HG02840 (cell line): ENCODE measurements around the gene MOG.
A peak's percentile ranks its signal among the peaks of the same experiment; 100 is the strongest.

Source experiments
- ATAC-seq: cut with Tn5 transposase; IDR thresholded peaks from one replicate; pipeline ENCODE4 v1.9.1; 2021; ENCODE audit warnings: mild to moderate bottlenecking, moderate library complexity, moderate number of reproducible peaks; ENCODE audit not compliant: unreplicated experiment, low FRiP score

The MOG gene

DNA sequence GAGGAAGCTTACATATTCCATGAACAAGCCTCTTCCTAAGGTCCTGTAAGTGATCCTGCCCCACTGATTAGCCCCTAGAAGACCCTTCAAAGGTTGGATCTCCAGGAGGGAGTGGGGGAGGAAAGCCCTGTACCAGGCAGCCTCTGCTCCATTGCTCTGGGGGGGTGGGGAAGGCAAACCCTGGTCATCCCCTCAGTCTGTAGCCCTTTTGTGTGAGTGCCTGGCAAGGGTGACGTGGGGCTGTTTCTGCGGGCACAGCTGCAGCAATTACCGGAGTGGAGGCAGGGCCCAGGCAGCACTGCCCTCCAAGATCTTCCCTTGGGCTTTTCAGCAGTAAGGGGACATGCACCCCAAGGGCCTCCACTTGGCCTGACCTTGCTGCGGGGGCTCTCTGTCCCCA lies at the start of gene MOG:
Gene MOG, plus strand, starts transcription at position 295 of the 400 bp plus-strand sequence. CDS start 118 bp downstream, outside the sequence.
- no peak for ATAC-seq

DNA sequence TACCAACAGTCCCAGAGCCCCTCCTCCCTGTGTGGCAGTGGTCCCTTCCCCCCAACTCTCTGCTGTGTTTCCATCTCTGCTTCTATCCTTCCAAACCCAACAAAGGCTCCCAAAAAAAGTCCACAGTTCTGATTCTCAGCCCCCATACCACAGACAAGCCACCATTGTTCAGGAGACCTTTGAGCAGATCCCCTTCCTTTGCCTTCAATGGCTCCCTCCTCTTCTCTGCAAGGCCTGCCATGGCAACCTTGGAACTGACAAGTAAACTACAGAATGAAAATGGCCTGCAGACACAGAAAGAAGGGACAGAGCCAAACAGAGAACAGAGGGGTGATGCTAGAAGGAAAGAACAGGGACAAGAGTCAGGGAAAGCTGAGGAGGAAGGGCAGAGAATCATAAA lies 48.8 kb upstream of the MOG start:
- ATAC-seq, result no peak

DNA sequence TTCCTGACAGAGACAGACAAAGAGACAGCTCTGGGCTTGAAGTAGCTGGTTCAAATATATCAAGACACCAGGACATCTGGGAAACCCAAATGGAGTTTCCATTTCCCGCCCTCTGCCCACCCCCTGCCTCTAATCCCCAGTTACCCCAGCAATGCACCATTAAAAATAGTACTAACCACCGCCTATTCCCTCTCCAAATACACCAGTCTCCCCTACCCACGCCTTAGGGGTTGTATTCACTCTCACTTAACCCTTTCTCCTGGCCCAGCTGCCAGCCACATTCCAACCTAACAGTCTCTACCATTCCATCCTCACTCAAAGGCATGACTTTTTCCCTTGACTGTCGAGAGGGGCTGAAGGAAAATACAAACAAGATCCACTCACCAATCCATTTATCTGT lies 46.4 kb upstream of the MOG start:
- no peak for ATAC-seq

DNA sequence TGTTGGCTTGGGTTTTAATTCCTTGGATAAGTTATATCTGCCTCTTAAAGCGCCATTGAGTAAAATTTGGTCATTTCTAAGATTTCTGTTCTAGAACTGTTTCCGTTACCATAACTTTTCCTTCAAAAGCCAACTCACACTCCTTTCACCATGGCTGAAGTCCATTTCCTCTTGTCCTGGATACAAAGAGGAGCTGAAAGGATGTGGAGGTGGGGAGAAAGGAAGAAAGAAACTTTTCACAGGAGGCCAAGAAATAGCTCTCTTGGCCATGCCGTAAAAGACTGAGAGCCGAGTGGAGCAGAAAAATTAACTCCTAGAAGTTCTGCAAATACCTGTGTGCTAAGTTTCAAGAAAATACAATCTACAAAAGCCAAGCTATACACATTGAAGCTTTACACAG lies 45.5 kb upstream of the MOG start:
- ATAC-seq, result no peak

DNA sequence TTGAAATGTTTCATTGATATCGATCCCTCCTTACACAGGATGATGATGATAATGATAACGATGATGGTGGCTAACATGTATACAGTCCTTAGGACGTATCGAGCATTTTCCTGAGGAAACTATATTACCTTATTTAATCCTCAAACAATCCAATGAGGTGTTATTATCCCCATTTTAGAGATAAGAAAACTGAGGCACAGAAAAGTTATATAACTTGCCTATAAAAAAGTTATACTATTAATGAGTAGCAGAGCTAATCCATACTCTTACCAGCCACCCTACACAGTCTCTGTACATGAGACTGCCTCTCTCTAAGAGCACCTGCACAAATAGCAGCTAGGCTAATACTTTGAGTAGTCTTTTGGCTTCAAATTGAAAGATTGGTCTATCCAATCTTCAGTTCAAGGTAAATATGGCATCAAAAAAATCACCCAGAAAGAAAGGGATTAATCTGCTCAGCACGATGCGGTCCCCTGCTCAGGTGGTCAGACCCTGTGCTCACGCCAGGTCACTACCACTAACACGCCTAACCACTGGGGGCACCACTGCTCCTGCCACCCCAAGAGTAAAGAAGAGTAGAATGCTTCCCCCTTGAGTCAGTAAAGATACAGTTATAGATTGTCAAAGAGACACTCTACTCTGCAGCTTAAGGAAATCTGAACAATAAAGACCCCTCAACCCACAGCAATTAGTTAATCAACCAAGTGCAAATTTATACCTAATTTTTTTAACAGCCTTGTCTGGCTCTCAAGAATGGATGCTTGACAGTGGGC lies 38.9 kb upstream of the MOG start:
- ATAC-seq, result no peak

DNA sequence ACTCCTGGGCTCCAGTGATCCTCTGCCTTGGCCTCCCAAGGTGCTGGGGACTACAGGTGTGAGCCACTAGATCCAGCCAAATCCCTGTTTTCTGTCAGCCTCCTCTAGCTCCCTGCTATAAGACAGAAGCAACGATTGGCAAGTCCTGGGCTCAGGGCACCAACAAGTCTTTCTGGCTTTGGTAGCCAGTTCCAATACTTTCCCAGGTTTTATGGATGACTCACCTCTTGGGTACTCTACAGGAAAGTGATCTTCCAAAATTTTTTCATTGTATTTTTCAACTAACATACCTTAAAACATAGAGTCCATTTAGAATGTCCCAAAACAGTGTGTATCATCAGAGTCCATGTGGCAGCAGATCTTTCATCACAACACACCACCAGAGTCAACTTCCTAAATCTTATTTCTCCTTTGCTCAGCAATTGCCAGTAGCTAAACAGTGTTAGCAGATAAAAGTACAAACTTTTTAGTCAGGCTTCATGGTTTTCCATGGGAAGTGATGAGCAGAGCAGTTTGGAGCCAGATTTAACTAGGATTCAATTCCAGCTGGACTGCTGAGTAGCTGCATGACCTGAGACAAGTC lies 37.2 kb upstream of the MOG start:
- no peak for ATAC-seq

DNA sequence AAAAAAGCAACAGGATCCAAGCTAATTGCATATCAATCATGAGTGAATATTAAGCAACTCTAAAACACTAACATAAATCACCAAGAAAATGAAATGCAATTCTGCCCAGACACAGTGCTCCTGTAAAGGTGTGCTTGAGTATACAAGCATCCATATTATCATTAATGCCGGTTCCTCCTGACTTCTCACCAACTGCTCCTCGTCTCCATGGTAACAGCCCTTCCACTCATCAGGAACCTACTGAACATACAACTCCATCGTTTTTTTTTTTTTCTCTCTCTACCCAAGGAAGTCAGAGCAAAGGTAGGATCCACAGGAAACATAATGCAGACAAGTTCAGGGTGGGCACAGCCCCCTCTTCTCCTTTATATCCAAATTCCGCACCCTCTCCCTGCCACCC lies 36.3 kb upstream of the MOG start:
- ATAC-seq, result no peak

DNA sequence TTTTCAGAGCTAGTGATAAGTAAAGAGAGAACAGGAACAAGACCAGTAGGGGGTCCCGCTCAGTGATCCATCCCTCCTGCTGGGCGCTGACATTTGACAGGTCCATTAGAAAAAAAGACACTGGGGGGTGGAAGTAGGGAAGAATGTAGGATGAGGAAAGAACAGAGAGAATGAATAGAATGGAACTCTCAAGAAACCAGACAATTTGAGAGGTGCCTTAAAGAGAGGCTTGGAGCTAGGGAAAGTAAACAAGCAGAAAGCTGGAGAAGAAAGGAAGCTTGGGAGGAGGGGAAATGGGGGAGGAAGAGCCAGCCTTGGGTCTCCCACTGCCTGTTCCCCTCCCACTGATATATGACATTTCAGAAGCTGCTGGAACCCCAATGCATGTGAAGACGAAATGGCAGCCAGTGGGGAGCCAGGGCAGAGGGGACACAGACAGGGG lies 32.4 kb upstream of the MOG start:
- no peak for ATAC-seq

DNA sequence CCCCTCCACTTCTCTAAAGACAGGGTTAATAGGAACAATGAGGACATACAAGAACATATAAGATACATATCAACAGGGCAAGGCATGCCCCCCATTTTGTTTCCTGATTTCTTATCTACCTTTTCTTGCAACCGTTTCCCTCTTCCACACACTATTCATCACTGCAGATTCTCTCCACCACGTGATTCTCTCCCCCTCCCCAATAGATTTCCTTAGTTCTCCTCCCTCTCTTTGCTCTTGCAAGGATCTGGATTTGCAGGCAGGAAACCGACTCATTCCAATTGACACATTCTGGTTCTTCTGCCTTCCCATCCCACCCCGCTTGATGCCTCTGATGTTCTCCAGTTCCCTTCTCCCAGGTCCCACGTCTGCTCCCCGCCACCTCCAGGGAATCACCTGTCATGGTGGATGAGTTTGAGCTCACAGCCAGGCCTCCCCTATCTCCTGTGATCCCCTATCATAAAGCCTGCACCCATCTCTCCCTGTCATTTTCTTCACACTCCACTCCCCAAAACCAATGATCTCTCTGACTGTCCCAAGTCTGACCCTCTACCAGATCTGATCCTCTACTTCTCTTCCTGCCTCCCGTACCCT lies 31.5 kb upstream of the MOG start:
- ATAC-seq, result no peak

DNA sequence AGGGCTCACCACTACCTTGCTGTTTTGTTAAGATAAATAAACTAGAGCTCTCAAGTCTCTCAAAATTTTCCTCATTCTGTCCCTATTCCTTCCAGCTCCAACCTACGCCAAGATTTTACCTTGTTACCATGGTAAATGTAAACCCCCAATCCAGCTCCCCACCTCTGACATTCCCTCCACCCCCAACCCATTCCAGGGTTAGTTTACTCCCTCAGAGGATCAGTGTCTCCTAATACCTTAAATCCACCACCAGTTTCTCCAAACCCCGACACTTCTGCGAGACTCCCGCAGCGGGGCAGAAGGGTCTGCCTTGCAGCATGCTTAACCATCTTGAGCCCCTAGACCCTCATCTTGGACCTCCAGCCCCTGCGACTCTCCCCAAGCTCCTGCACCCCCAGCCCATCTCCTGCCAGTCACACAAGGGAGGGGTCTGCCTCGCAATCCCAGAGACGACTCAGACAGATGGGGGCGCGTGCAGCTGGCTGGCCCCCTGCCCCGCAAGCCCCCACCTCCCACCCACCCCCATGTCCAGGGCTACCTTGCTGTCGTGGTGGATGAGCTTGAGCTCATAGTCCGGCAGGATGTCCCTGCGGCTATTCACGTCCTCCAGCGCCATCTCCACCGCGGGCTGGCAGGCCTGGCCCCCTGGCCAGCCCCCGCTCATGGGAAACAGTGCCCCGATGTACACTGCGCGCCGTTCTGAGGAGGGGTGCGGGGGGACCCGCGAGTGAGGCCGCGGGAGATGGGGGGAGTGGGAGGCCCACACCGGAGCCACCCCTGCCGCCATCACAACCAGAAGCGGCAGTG lies 29.7 kb upstream of the MOG start:
- ATAC-seq, result no peak

DNA sequence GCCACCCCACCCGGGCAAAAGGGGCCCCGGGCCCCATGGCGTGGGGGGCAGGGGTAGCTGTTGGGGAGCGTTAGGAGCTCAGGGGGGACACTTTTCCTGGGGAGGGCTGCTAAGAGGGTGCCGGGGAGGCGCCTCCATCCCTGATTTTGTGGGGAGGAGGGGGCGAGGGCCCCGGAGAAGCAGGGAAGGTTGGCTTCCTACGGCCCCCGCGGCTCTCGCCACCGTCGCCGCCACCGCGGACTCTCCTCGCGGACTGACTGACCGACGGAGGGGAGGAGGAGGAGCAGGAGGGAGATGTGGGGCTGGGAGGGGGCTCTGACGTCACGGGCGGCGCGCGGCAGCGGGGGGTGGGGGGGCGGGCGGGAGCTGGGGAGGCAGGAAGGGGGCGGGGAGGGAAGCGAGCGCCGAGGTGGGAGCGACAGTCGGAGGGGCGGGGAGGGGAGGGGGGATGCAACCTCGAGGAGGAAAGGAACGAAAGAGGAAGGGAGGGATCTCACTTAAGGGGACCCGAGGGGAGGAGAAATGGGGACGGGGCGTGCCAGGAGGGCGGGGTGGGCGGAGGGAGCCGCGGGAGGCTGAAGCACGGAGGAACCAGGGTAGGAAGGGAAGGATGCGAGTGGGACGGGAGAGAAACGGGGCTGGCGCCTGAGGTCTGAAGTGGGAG lies 29.0 kb upstream of the MOG start:
- ATAC-seq, result no peak

DNA sequence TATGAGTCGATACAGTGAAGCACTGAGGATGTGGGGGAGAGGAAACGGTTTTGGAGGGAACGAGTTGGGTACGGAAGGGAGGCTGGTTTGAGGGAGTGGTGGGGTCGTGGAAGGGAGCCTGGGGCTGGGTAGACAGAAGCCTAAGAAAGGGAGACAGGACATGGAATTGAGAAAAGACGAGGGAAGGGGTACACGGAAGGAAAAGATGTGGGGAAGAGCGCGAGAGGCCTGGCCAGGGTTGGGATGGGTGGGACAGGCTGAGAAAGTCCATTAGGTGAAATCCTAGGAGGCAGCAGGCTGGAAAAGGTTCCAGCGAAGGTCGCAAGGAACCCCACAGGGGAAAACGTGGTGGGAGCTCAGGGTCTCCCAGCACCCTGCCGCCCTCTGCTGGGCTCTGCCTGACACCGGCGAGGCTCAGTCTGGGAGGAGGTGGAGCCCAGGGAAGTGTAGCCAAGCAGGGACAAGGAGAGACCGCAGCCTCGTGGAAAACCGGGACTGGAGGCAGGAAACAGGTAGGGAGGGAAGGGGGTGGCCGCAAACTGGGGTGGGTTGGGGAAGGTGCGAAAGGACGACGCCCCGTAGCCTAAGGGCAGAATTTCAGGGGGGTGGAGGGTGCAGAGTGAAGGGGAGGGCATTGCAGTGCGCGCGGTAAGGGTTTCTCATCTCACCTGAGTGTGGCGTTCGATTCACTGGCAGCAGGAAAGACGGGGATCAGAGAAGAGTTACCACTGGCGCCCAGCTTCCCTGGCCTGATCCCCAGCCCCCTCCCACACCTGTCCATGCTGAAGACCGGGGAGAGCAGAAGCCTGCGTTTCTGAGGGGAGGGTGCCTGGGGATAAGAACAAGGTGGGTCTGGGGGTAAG lies 28.2 kb upstream of the MOG start:
- no peak for ATAC-seq

DNA sequence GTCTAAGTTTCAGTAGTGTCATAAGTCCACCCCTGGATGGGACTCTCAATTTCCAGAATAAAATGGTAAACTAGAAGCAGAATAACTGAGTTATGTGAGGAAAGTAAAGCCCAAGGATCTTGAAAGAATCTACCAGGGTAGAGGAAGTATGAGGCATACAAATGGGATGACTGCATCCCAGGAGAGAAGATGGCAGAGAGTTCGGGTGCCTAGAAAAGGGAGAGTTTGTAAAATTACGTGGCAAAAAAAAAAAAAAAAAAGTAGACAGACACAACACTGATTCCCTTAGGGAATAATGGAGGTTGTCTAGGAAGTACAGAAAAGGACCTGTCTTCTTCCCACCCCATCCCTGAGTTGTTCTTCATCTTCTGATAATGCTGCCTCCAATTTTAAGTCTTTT lies 27.3 kb upstream of the MOG start:
- ATAC-seq, result no peak

DNA sequence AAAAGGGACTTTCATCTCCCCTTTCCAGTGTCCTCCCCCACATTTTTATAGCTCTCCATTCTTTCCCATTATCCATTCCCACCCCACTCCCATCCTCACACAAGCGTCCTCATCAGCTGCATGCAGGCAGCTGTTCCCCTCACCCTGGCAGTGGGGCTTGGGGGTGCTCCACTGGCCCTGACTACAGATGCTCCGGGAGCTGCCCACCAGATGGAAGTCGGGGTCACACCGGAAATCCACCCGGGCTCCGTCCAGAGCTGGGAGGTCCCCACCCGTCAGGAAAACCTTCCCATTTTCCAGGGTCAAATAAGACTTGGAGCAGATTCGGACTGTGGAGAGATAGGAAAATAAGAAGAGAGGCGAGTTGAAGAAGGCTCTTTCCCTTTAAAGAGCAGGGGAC lies 26.6 kb upstream of the MOG start:
- ATAC-seq, result no peak

DNA sequence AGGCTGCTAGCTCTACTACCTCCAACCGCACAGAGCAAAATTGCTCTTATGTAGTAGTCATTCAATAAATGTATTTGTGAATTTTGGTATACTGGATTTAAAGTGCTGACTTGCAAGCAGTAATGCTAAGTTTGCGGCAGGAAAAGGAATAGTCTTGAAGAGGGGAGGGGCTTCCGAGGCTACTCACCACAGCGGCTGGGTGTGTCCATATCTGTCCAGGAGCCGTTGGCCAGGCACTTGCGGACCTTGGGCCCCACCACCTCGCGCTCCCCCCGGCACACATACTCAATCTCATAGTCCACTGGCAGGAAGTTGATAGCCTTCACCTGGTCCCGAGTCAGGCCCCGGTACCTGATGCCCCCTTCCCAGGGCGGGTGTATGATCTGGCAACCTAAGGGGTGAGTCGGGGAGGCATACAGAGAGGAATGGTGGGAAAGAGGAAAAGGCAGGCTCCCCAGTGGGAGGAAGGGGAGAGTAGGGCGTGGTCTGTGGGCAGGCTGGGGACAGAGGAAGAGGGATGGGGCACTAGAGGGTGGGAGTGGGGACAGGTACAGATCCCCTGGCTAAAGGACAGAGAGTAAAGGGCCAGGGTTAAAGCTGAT lies 25.6 kb upstream of the MOG start:
- no peak for ATAC-seq

DNA sequence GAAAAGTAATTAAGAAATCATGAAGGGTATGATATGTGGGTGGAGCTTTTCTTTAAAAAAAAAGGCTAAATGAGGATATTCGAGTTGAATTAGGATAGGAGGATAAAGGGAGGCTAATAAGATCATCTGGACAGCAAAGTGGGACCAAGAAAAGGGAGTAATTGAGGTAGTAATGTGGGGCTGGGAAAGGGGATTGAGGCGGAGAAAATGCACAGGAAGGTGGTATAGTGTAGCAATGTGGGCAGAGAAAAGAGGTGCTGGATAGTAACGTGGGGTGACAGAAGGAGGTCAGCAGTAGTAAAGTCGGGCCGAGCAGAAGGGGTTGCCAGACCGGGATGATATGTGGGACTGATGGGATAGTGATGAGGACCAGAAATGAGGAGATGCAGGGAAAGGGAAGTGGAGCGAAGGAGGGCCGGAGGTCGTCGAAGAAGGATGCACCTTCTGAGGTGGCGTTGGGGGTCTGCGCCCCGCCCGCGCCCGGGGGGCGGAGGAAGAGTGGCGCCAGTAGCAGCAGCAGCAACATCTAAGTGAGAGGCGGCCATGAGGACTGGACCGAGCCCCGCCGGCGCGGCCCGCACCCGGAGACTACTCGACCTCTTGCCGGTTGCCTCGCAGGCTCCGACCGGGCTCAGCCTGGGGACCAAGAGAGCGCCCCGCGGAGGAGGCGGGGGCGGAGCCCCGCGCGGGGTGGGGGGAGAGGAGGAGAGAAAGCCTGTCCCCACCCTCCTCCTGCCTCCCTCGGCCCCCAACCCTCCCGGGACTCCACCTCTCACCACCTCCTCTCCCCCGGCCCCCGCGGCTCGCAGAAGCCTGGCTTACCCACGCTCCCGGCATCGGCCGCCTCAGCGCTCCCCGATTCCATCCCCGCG lies 24.8 kb upstream of the MOG start:
- ATAC-seq, result no peak

DNA sequence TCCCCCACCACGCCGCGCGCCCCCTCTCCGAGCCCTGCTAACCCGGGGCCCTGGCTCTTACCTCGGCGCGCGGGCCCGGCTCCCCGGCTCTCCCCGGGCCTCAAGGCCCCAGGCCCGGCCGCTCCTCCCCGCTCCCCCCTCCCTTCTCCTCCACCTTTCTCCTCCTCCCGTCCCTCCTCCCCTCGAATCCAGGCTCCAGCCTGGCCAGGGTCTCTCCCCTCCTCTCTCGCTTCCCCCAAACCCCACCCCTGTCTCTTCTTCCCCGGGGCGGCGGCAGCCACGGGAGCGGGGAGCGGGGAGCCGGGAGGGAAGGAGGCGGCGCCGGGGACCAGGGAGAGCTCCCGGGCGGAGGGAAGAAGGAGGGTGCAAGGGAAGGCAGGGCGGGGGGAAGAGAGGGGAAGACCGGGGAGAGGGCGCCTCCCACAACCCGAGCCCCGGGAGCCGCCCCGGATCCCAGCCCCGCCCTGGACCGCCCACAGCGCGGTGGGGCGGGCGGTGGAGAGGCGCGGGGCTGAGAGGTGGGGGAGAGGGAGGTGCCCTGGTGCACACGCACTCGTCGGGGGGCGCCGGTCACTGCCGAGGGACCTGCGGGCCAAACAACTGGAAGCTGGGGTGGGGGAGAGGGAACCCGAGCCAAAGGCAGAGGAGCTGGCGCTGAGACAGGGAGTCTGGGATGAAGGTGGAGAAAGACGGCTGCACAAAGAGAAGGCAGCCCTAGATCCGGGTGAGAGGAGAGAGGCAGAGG lies 23.9 kb upstream of the MOG start, which contains the start of gene GABBR1:
Gene GABBR1, minus strand, starts transcription at position 395 of the 745 bp plus-strand sequence. CDS start 798 bp downstream, outside the sequence.
- peak; percentile 51 for ATAC-seq

DNA sequence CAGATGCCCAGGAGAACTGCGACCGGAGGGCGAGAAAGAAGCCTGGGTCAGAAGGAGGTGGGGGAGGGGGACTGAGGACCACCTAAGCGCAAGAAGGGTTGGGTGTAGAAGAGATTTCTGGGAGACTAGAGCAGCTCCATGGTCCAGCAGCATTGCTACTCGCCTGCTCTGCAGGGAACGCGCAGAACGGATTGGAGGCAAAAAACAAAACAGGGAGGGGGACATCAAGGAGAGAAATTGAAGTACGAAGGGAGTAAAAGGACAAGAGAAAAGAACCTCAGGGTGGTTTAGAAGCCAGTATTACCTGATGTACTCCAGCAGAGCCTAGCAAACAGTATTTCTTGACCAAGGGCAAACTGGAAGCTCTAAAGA lies 23.4 kb upstream of the MOG start:
- ATAC-seq, result no peak
